Liver (tissue), 3 donors: ENCODE data around the gene NARS2.

Experiments
- ATF3 ChIP-seq: IDR thresholded peaks from 2 replicates; pipeline ENCODE4 v1.6.1; 2016; ENCODE audit warnings: antibody characterized with exemption
- CTCF ChIP-seq: fragments of 150-350 bp; IDR thresholded peaks from 2 replicates; pipeline ENCODE4 v1.5.1; 2017; ENCODE audit warnings: improper control_type of control experiment, low read depth, low read length; ENCODE audit not compliant: missing input control
- FOXA1 ChIP-seq: IDR thresholded peaks from 2 replicates; pipeline ENCODE4 v1.6.1; 2016; ENCODE audit warnings: antibody characterized with exemption
- GABPA ChIP-seq, 2 donors: IDR thresholded peaks in 1 of 2; conservative IDR thresholded peaks in 1 of 2; 2 replicates each; pipeline ENCODE4 v1.6.1; 2016; ENCODE audit warnings: antibody characterized with exemption in 2 of 2, mild to moderate bottlenecking in 1 of 2, moderate library complexity in 1 of 2
- HNF4G ChIP-seq: IDR thresholded peaks from 2 replicates; pipeline ENCODE4 v1.6.1; 2016; ENCODE audit warnings: antibody characterized with exemption
- JUND ChIP-seq, 2 donors: IDR thresholded peaks; 2 replicates each; pipeline ENCODE4 v1.6.1; 2016; ENCODE audit warnings: antibody characterized with exemption in 2 of 2
- MAX ChIP-seq: IDR thresholded peaks from 2 replicates; pipeline ENCODE4 v1.6.1; 2016; ENCODE audit warnings: antibody characterized with exemption
- REST ChIP-seq: IDR thresholded peaks from 2 replicates; pipeline ENCODE4 v1.6.1; 2016; ENCODE audit warnings: antibody characterized with exemption, mild to moderate bottlenecking
- RXRA ChIP-seq, 2 donors: IDR thresholded peaks; 2 replicates each; pipeline ENCODE4 v1.6.1; 2017 to 2018; ENCODE audit warnings: antibody characterized with exemption in 2 of 2, mild to moderate bottlenecking in 1 of 2
- SP1 ChIP-seq: IDR thresholded peaks from 2 replicates; pipeline ENCODE4 v1.6.1; 2018; ENCODE audit warnings: antibody characterized with exemption, mild to moderate bottlenecking
- TAF1 ChIP-seq: conservative IDR thresholded peaks from 2 replicates; pipeline ENCODE4 v1.6.1; 2016; ENCODE audit warnings: antibody characterized with exemption, mild to moderate bottlenecking
- YY1 ChIP-seq: IDR thresholded peaks from 2 replicates; pipeline ENCODE4 v1.6.1; 2016; ENCODE audit warnings: antibody characterized with exemption, mild to moderate bottlenecking
- ZBTB33 ChIP-seq: IDR thresholded peaks from 2 replicates; pipeline ENCODE4 v1.6.1; 2016; ENCODE audit warnings: antibody characterized with exemption
- donor health status: healthy.
- donor health status: healthy.

GRCh38 chr11:78575478-78575877 is 814 bp upstream of the NARS2 start:
- no peak for TF ChIP-seq CTCF
- TF ChIP-seq YY1: no peak
- TF ChIP-seq ATF3: no peak
- TF ChIP-seq MAX: no peak
- no peak for TF ChIP-seq SP1
- TF ChIP-seq FOXA1: no peak
- no peak for TF ChIP-seq ZBTB33
- TF ChIP-seq GABPA (IDR thresholded peaks at IDR 0.05 in 1 of 2, conservative IDR thresholded peaks at IDR 0.05 in 1 of 2): no peak
- no peak for TF ChIP-seq HNF4G
- no peak for TF ChIP-seq REST
- TF ChIP-seq RXRA (IDR thresholded peaks at IDR 0.05): no peak
- no peak for TF ChIP-seq TAF1
- no peak for TF ChIP-seq JUND (IDR thresholded peaks at IDR 0.05)
